Right cardiac atrium (tissue), 5 donors: ENCODE data around the gene TRIM2. TPM values are rescaled to one million over a fixed set of nuclear protein-coding genes. Genes with fewer than 3 reads are reported as not detected.
"Not testable (repeated sequence)": the region's sequence is repeated elsewhere in the genome, so short reads cannot be mapped to it uniquely, and the experiment has no call there.

Experiments
- ATAC-seq, 2 donors: fragments of 200-7000 bp; cut with Tn5 transposase; one replicate each; pipeline versions ENCODE4 v1.8.0 to v1.9.1; 2020; ENCODE audit warnings: moderate library complexity in 2 of 2, mild to moderate bottlenecking in 1 of 2
- DNase-seq, 3 donors: peaks; one replicate each; pipeline ENCODE4 v3.0.0-alpha.2; 2020
- H3K27ac ChIP-seq: one replicate; pipeline ENCODE4 v1.5.1; 2013; ENCODE audit warnings: mild to moderate bottlenecking, low read length, control low read depth, moderate library complexity
- H3K27me3 ChIP-seq: one replicate; pipeline ENCODE4 v1.6.1; 2013; ENCODE audit not compliant: control insufficient read depth, insufficient read depth
- H3K4me1 ChIP-seq: one replicate; pipeline ENCODE4 v1.6.1; 2013; ENCODE audit warnings: low read length; ENCODE audit not compliant: control insufficient read depth, insufficient read depth
- H3K4me3 ChIP-seq: one replicate; pipeline ENCODE4 v1.5.1; 2013; ENCODE audit warnings: low read length, control low read depth
- H3K9me3 ChIP-seq: one replicate; pipeline ENCODE4 v1.6.1; 2013; ENCODE audit warnings: low read length; ENCODE audit not compliant: control insufficient read depth
- WGBS: extraction: QIAGEN DNeasy Blood & Tissue Kit; methylation state at CpG from one replicate; pipeline ENCODE4 v1.1.7; 2013; 5-methylcytosine and 5-hydroxymethylcytosine counted together
- intact Hi-C, 4 donors: fragments of 100-400 bp; cut with DNase I; formaldehyde crosslinking; loops; one replicate each; pipeline versions ENCODE4 v1.11.0 to v1.14.0; 2022 to 2023
- polyA plus RNA-seq: library from polyadenylated mRNA; stranded (reverse); fragments of 200-250 nt; gene quantifications from one replicate; pipeline ENCODE4 v1.2.3, GENCODE V29; 2013
- total RNA-seq, 4 donors: library from RNA; stranded (reverse); fragmentation: NEBNext Ultra II Directional; extraction: Animal tissue kit (Norgen Biotek cat#: 25700); gene quantifications; one replicate each; pipeline ENCODE4 v1.2.1, GENCODE V29; 2021
- donor health status: healthy with polysubstance abuse.
- donor health status: DM: no; HTN: yes; CAD: no.
- donor health status: DM: no; HTN: no; CAD: no.
- donor health status: DM: no; HTN: yes; CAD: no; lungs with severe emphysema.
- donor health status: DM: yes; HTN: yes; CAD: no.

The TRIM2 gene
- total and polyA plus RNA-seq, 5 donors = 7.6 to 45.3 (median 28.4) TPM

DNA sequence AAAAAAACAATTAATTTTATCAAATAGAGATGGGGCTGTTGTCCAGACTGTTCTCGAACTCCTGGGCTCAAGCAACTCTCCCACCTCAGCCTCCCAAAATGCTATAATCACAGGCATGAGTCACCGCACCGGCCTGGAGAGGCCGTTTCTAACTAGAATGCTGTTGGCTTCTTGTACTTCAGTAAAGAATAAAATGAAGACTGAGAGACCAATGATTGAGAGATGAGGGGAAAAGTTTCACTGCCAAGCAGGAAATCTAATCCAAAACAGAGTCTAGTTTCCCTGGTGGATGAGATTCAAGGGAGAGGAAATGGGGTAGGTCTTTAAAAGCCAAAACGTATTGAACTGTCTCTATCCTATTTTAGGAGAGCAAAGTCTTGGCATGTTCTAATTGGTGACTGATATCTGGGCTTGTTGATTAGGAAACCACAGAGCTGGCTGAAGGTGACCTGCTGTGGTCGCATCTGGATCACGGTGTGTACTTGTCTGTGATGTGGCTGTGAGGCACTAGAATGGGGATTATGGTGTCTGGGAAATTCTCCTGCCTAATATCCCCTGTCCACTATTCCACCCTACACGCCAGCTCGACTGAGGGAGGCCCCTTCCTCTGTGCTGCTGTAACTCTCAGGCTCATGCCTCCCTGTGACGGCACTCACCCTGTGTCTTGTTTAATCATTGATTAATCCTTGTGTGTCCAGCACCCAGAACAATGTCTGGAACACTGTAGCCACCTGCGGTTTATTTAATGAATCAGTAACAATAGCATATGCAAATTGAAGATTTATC lies 15.0 kb upstream of the TRIM2 start:
- no peak overlapping the region for H3K27ac ChIP-seq
- no peak for ATAC-seq
- no peaks in the 10 kb centered on the region for H3K9me3 ChIP-seq
- H3K4me3 ChIP-seq = no peak overlapping the region
- WGBS = 51% methylated on average over 11 of the region's 11 CpGs
- H3K4me1 ChIP-seq = no peaks in the 10 kb centered on the region
- no peak for DNase-seq
- intact Hi-C loops = no loop called here
- no peaks in the 10 kb centered on the region for H3K27me3 ChIP-seq

DNA sequence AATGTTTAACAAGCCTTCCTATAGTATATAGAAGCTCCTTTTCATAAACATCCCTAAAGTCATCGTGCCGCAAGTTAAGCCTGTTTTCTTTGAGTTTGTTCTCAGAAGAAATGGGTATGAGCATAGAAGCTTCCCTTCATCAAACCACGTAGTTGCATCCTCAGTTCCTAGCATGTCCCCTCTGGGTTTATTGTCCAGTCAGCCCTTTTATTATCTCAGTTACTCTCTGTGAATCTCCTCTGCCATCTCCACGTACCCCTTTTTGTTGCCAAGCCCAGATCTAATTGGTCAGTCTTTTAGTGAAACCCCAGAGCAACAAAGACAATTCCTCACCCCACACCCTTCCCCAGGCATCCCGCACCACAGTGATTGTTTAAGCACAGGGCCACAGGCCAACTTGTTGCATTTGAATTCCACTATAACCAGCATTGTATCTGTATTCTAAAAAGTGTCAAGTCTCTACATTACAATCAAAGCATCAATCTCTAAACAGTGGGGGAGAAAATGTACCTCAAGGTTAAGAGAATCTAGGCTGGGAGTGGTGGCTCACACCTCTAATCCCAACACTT lies 12.4 kb upstream of the TRIM2 start:
- intact Hi-C loops = no loop called here
- Histone ChIP-seq H3K9me3 (no peaks in the 10 kb centered on the region), H3K27ac (no peak overlapping the region), H3K27me3 (no peaks in the 10 kb centered on the region), H3K4me3 (no peak overlapping the region), H3K4me1 (no peaks in the 10 kb centered on the region)
- 88% methylated on average over 5 of the region's 5 CpGs for WGBS
- DNase-seq (no peak), ATAC-seq (no peak)

DNA sequence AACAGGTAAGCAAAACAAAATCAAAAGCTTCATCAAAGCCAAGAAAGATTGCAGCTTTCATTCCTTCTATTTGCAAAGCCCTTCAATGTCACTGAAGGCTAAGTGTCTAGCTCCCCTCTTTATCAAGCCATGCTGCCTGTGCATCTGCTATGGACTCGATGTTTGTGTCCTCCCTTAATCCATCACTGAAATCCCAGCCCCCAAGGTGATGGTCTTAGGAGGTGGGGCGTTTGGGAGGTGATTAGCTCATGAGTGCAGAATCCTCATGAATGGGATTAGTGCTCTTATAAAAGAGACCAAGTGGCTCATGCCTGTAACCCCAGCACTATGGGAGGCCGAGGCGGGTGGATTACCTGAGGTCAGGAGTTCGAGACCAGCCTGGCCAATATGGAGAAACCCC lies 6.9 kb upstream of the TRIM2 start:
- no peaks in the 10 kb centered on the region for H3K27me3 ChIP-seq
- intact Hi-C loops = no loop called here
- no peaks in the 10 kb centered on the region for H3K9me3 ChIP-seq
- H3K4me1 ChIP-seq = no peaks in the 10 kb centered on the region
- ATAC-seq (no peak), DNase-seq (no peak)
- 91% methylated on average over 5 of the region's 5 CpGs for WGBS
- H3K4me3 ChIP-seq = no peak overlapping the region
- H3K27ac ChIP-seq = no peak overlapping the region

DNA sequence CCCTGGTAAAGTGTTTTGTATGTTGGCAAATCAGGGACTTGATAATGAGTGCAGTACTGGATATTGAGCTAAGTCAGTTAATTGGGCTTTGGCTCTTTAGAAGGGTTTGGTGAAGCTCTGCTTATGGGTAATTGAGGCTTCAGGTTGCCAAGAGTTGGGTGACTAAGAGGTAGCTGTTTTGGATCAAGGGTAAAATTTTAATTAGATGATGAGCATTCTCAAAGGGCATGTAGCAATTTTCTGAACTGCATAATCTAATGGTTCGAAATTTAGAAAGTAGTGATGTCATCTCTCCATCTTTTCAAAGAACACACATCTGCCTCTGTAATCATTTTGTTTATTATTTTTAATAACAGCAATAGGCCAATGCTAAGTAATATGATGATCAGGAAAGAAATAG lies 5.5 kb upstream of the TRIM2 start:
- ATAC-seq = no peak
- 91% methylated on average over 1 of the region's 1 CpG for WGBS
- H3K27me3 ChIP-seq = no peaks in the 10 kb centered on the region
- DNase-seq = no peak
- no peak overlapping the region for H3K4me3 ChIP-seq
- no peaks in the 10 kb centered on the region for H3K9me3 ChIP-seq
- no peak overlapping the region for H3K27ac ChIP-seq
- no peaks in the 10 kb centered on the region for H3K4me1 ChIP-seq
- intact Hi-C loops = no loop called here

GRCh38 chr4:153203746-153204145 lies 497 bp upstream of the TRIM2 start:
- intact Hi-C loops, ATAC-seq, H3K4me1 ChIP-seq, H3K4me3 ChIP-seq, DNase-seq, H3K9me3 ChIP-seq, H3K27ac ChIP-seq, H3K27me3 ChIP-seq: not testable (repeated sequence)
- 72% methylated on average over 5 of the region's 5 CpGs for WGBS

DNA sequence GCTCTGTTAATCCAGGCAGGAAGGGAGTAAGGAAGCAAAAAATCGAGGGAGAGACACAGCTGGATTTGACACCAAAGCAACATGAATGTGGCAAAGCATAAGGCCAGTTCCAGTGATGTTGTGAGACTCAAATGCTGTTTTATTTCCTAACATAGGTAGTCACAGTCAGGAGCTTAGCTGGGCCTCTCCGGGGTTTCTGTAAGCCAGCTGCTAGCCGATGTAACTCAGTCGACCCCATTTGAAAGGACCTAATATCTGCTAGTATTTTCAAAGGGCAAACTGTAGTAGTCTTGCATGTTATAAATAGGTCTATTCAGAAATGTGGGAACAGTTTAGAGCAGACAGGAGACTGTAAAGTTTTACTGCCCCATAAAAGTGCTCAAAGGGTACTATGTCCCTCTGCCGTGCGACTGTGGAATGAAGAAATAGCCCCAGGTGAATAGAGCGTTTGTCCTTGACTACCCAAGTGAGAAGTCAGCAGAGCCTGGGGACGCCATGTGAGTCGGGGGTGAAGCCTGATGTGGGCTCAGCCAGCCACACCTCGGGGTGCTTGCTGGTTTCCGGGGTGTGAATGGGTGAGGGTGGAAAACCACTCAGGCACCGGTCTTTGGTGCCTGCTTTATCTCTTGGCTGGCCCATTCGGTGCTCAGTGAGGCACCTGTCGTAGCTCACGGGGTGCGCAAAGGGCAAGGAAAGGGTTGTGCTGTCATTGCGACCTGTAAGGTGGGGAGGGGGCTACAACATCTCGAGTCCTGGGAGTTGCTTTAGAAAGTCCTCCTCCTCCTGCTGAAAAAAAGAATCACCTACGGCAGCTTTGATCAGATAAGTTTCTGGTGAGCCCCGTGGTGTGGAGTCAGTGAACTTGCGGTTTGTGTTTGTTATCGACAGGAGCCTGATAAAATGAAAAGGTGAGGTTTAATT lies 745 bp downstream of the TRIM2 start:
- DNase-seq (no peak), ATAC-seq (peak; percentile 11 to 28)
- Histone ChIP-seq H3K4me3 (peak overlapping the region; percentile 31), H3K9me3 (no peaks in the 10 kb centered on the region), H3K27me3 (no peaks in the 10 kb centered on the region), H3K27ac (no peak overlapping the region), H3K4me1 (peaks cover 4% of the 10 kb centered on the region)
- 57% methylated on average over 22 of the region's 22 CpGs for WGBS
- intact Hi-C loops = loop anchor here in 1 of 4 donors (5.0 kb wide), 1 partner anchor 112 kb away; no protein-coding TSS in a partner anchor

DNA sequence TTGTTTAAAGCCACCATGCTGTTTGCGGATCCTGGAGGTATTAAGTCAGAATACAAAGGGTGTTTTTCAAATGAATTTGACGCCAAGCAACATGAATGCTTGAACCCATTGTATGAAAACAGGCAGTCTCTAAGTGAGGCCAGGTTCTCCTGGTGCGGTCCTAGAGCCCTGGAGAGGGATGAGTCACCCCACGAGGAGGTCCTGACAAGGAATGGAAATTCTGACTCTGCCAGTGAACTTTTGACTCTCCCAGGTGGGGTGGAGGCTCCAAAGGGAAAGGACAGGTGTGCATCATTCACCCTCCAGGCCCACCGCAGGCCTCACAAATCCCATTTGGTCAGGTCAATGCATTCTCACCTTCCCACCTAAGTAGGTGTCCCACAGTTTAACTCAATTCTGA lies 1.5 kb downstream of the TRIM2 start:
- Histone ChIP-seq H3K27ac (no peak overlapping the region), H3K4me1 (peaks cover 4% of the 10 kb centered on the region), H3K4me3 (no peak overlapping the region), H3K27me3 (no peaks in the 10 kb centered on the region), H3K9me3 (no peaks in the 10 kb centered on the region)
- intact Hi-C loops = loop anchor here in 2 of 4 donors (2.0 to 5.0 kb wide), 2 partner anchors 112 to 113 kb away; no protein-coding TSS in a partner anchor
- 84% methylated on average over 5 of the region's 5 CpGs for WGBS
- DNase-seq (no peak), ATAC-seq (no peak)

- Histone ChIP-seq H3K4me1 (peaks cover 4% of the 10 kb centered on the region), H3K27ac (no peak overlapping the region), H3K9me3 (no peaks in the 10 kb centered on the region), H3K4me3 (no peak overlapping the region), H3K27me3 (no peaks in the 10 kb centered on the region)
- DNase-seq (no peak), ATAC-seq (no peak)
- intact Hi-C loops = loop anchor here in 2 of 4 donors (2.0 to 5.0 kb wide), 2 partner anchors 111 to 112 kb away; no protein-coding TSS in a partner anchor
- 86% methylated on average over 5 of the region's 5 CpGs for WGBS
Measured at GRCh38 chr4:153206534-153206933, 2.3 kb downstream of the TRIM2 start.

GRCh38 chr4:153207027-153207426 lies 2.8 kb downstream of the TRIM2 start:
- intact Hi-C loops = loop anchor here in 2 of 4 donors (2.0 to 5.0 kb wide), 2 partner anchors 110 to 112 kb away; no protein-coding TSS in a partner anchor
- Histone ChIP-seq H3K27ac (no peak overlapping the region), H3K9me3 (no peaks in the 10 kb centered on the region), H3K4me3 (no peak overlapping the region), H3K27me3 (no peaks in the 10 kb centered on the region), H3K4me1 (peaks cover 4% of the 10 kb centered on the region)
- no peak for ATAC-seq
- no peak for DNase-seq
- 63% methylated on average over 8 of the region's 8 CpGs for WGBS

DNA sequence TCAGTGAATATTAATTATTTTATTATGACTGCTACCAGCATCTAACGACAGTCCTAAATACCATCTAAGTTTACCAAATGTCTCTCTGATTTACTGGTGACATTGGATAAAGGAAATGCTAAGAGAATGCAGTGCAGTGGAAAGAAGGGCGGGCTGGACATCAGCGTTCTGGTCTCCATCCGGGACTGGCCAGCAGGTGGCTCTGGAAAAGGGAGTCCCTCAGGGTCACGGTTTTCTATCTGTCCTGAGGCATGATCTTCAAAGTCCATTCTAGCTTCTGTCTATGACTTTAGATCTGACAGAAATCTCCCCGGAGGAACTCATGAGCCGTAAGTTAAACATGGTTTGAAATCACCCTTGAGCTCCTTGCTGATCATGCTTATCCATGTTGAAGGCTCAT lies 3.3 kb downstream of the TRIM2 start:
- DNase-seq = peak; percentile 50 to 79 (median 74)
- 34% methylated on average over 7 of the region's 7 CpGs for WGBS
- intact Hi-C loops = loop anchor here in 2 of 4 donors (2.0 to 5.0 kb wide), 2 partner anchors 110 to 111 kb away; no protein-coding TSS in a partner anchor

More for the DNA sequence above, 3.3 kb downstream of the TRIM2 start:
- H3K4me1 ChIP-seq = peaks cover 4% of the 10 kb centered on the region
- no peaks in the 10 kb centered on the region for H3K9me3 ChIP-seq
- H3K27me3 ChIP-seq = no peaks in the 10 kb centered on the region
- peak; percentile 62 to 76 for ATAC-seq
- no peak overlapping the region for H3K27ac ChIP-seq
- no peak overlapping the region for H3K4me3 ChIP-seq
